HG03196 (cell line): ENCODE results near the gene PPM1G.

Experiments used
- ATAC-seq: cut with Tn5 transposase; IDR thresholded peaks from one replicate; pipeline ENCODE4 v1.9.1; 2021; ENCODE audit not compliant: unreplicated experiment

PPM1G gene

DNA sequence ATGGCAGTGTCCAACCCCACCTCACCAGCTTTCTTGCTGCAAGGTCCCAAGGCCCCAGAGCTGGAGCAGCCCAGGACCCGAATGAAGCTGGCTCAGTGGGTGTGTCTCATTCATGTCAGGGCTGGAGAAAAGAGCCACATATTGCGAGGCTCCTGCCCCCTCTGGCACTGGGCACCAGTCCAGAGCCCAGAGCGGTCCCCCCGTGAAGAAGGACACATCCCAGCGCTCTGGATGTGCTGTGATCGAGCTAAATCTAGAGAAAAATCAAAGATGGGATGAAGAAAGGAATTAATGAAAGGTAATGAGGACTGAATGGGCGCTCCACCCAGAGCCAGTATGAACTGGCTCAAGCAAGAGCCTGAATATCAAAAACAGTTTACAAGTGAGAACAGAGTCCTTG, 73.2 kb downstream of the PPM1G start:
- no peak for ATAC-seq

DNA sequence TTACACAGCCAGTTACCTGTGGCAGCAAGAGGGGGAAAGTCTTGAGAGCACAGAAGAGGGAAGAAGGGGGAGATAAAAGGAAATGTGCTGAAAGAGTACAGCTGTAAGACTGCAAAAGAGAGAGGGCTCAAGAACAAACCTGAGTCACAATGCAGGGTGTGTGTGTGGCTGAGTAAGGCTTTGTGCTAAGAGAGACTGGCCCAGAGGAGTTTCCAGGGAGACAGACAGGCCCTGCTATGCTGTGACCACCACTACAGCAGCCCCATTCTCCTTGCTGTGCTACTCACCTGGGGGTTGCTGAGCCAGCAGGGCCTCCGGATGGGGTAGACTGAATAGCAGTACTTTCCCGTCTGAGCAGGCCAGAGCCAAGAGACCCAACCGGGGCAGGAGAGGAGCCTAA, 74.1 kb downstream of the PPM1G start:
- no peak for ATAC-seq
